Measurements from ENCODE around the gene NOS1.

- TF ChIP-seq MAX (IDR thresholded peaks at IDR 0.05; ENCODE audit: insufficient read depth, insufficient read length): no peak
- no peak for TF ChIP-seq POLR2A (IDR thresholded peaks at IDR 0.05; ENCODE audit: low read depth, low read length)
- TF ChIP-seq CTCF (IDR thresholded peaks at IDR 0.05; ENCODE audit: extremely low read depth in 1 of 2, insufficient read depth in 1 of 2, low read depth in 1 of 2, low read length in 2 of 2): no peak
- no peak for TF ChIP-seq POLR2AphosphoS5 (IDR thresholded peaks at IDR 0.05; ENCODE audit: insufficient read depth, low read depth, low read length)
Measured at GRCh38 chr12:117188121-117188665, 173.2 kb downstream of the NOS1 start.

Measured in endothelial cell of umbilical vein (primary cell).